HG02623 (cell line): ENCODE results near the gene GRWD1.

Experiments used
- ATAC-seq: cut with Tn5 transposase; IDR thresholded peaks from one replicate; pipeline ENCODE4 v1.9.1; 2021; ENCODE audit warnings: moderate library complexity; ENCODE audit not compliant: unreplicated experiment

GRWD1 gene

GRCh38 chr19:48455171-48455907 is 9.6 kb downstream of the GRWD1 start, which contains the start of gene KCNJ14:
Gene KCNJ14 (plus strand): TSS chr19:48455574. CDS start chr19:48461725, 6,151 bp downstream.
- ATAC-seq = no peak

- ATAC-seq = no peak
Observed at GRCh38 chr19:48455908-48456562, 10.3 kb downstream of the GRWD1 start.

- ATAC-seq = no peak
Observed at GRCh38 chr19:48456864-48457263, 11.1 kb downstream of the GRWD1 start.

GRCh38 chr19:48458016-48458415 is 12.2 kb downstream of the GRWD1 start:
- no peak for ATAC-seq

GRCh38 chr19:48461651-48461981 is 15.8 kb downstream of the GRWD1 start:
- ATAC-seq = no peak

GRCh38 chr19:48461982-48462655 is 16.3 kb downstream of the GRWD1 start:
- ATAC-seq = no peak

GRCh38 chr19:48465215-48465614 is 19.4 kb downstream of the GRWD1 start:
- ATAC-seq = no peak

- no peak for ATAC-seq
Observed at GRCh38 chr19:48466561-48467325, 21.0 kb downstream of the GRWD1 start.

GRCh38 chr19:48468772-48469288 is 23.0 kb downstream of the GRWD1 start:
- ATAC-seq = peak; percentile 85

- ATAC-seq = peak; percentile 16
Observed at GRCh38 chr19:48469289-48469881, 23.6 kb downstream of the GRWD1 start, which contains the start of gene CYTH2. Gene CYTH2 (plus strand): TSS chr19:48469369. CDS start chr19:48469508, 139 bp downstream.

- no peak for ATAC-seq
Observed at GRCh38 chr19:48469934-48470680, 24.3 kb downstream of the GRWD1 start.

- ATAC-seq = no peak
Observed at GRCh38 chr19:48470856-48471255, 25.1 kb downstream of the GRWD1 start.

GRCh38 chr19:48471836-48472235 is 26.1 kb downstream of the GRWD1 start:
- no peak for ATAC-seq

GRCh38 chr19:48473161-48473966 is 27.6 kb downstream of the GRWD1 start:
- no peak for ATAC-seq

GRCh38 chr19:48474084-48474592 is 28.4 kb downstream of the GRWD1 start:
- no peak for ATAC-seq

GRCh38 chr19:48475369-48476068 is 29.7 kb downstream of the GRWD1 start:
- ATAC-seq = no peak

- no peak for ATAC-seq
Observed at GRCh38 chr19:48476176-48476575, 30.4 kb downstream of the GRWD1 start.

- ATAC-seq = no peak
Observed at GRCh38 chr19:48477067-48477685, 31.4 kb downstream of the GRWD1 start.
